Liver (tissue), 9 donors: Measurements from ENCODE around the gene MRPL51. TPM values are rescaled to one million over a fixed set of nuclear protein-coding genes. Genes with fewer than 3 reads are reported as not detected.

Experiments
- DNase-seq: peaks from one replicate; pipeline ENCODE4 v3.0.0-alpha.2; 2017; ENCODE audit warnings: low spot score
- H3K27ac ChIP-seq, 2 donors: one replicate each; pipeline ENCODE4 v1.7.0; 2013; ENCODE audit warnings: inconsistent platforms in 2 of 2, low read length in 2 of 2, control low read depth in 1 of 2, low read depth in 1 of 2, mild to moderate bottlenecking in 1 of 2
- H3K27me3 ChIP-seq, 4 donors: one replicate each; pipeline versions ENCODE4 v1.6.1 to v1.7.0; 2013; ENCODE audit warnings: low read length in 3 of 4, inconsistent platforms in 1 of 4, mild to moderate bottlenecking in 1 of 4, moderate library complexity in 1 of 4; ENCODE audit not compliant: control insufficient read depth in 4 of 4, insufficient read depth in 4 of 4
- H3K36me3 ChIP-seq, 4 donors: one replicate each; pipeline versions ENCODE4 v1.6.1 to v1.7.0; 2013; ENCODE audit warnings: low read length in 3 of 4, mild to moderate bottlenecking in 3 of 4, low read depth in 1 of 4, moderate library complexity in 1 of 4; ENCODE audit not compliant: control insufficient read depth in 4 of 4, insufficient read depth in 3 of 4
- H3K4me1 ChIP-seq, 4 donors: one replicate each; pipeline versions ENCODE4 v1.6.1 to v1.7.0; 2013; ENCODE audit warnings: low read length in 3 of 4, mild to moderate bottlenecking in 3 of 4, moderate library complexity in 1 of 4; ENCODE audit not compliant: control insufficient read depth in 4 of 4, insufficient read depth in 4 of 4
- H3K4me3 ChIP-seq, 3 donors: one replicate each; pipeline versions ENCODE4 v1.6.1 to v1.7.0; 2013; ENCODE audit warnings: low read length in 3 of 3, control low read depth in 1 of 3, low read depth in 1 of 3, mild to moderate bottlenecking in 1 of 3
- H3K9ac ChIP-seq, 2 donors: one replicate each; pipeline ENCODE4 v1.7.0; 2013; ENCODE audit warnings: low read length in 2 of 2, mild to moderate bottlenecking in 2 of 2, moderate library complexity in 2 of 2, control low read depth in 1 of 2, low read depth in 1 of 2
- H3K9me3 ChIP-seq, 4 donors: one replicate each; pipeline versions ENCODE4 v1.6.1 to v1.7.0; 2013; ENCODE audit warnings: low read length in 3 of 4; ENCODE audit not compliant: control insufficient read depth in 4 of 4
- EGR1 ChIP-seq, 2 donors: IDR thresholded peaks; 2 replicates each; pipeline ENCODE4 v1.6.1; 2016 to 2018; ENCODE audit warnings: antibody characterized with exemption in 2 of 2, low read depth in 2 of 2
- FOXA1 ChIP-seq: IDR thresholded peaks from 2 replicates; pipeline ENCODE4 v1.6.1; 2016; ENCODE audit warnings: antibody characterized with exemption
- FOXA2 ChIP-seq: IDR thresholded peaks from 2 replicates; pipeline ENCODE4 v1.6.1; 2016; ENCODE audit warnings: antibody characterized with exemption
- GABPA ChIP-seq, 2 donors: IDR thresholded peaks in 1 of 2; conservative IDR thresholded peaks in 1 of 2; 2 replicates each; pipeline ENCODE4 v1.6.1; 2016; ENCODE audit warnings: antibody characterized with exemption in 2 of 2, mild to moderate bottlenecking in 1 of 2, moderate library complexity in 1 of 2
- HNF4A ChIP-seq, 2 donors: conservative IDR thresholded peaks; 2 replicates each; pipeline ENCODE4 v1.6.1; 2016; ENCODE audit warnings: antibody characterized with exemption in 2 of 2, mild to moderate bottlenecking in 2 of 2
- HNF4G ChIP-seq: IDR thresholded peaks from 2 replicates; pipeline ENCODE4 v1.6.1; 2016; ENCODE audit warnings: antibody characterized with exemption
- JUND ChIP-seq, 2 donors: IDR thresholded peaks; 2 replicates each; pipeline ENCODE4 v1.6.1; 2016; ENCODE audit warnings: antibody characterized with exemption in 2 of 2
- MAX ChIP-seq: IDR thresholded peaks from 2 replicates; pipeline ENCODE4 v1.6.1; 2016; ENCODE audit warnings: antibody characterized with exemption
- NR2F2 ChIP-seq: IDR thresholded peaks from 2 replicates; pipeline ENCODE4 v1.6.1; 2016; ENCODE audit warnings: antibody characterized with exemption
- RAD21 ChIP-seq, 2 donors: IDR thresholded peaks; 2 replicates each; pipeline ENCODE4 v1.6.1; 2016; ENCODE audit warnings: antibody characterized with exemption in 2 of 2, mild to moderate bottlenecking in 2 of 2
- RXRA ChIP-seq, 2 donors: IDR thresholded peaks; 2 replicates each; pipeline ENCODE4 v1.6.1; 2017 to 2018; ENCODE audit warnings: antibody characterized with exemption in 2 of 2, mild to moderate bottlenecking in 1 of 2
- SP1 ChIP-seq: IDR thresholded peaks from 2 replicates; pipeline ENCODE4 v1.6.1; 2018; ENCODE audit warnings: antibody characterized with exemption, mild to moderate bottlenecking
- TAF1 ChIP-seq: conservative IDR thresholded peaks from 2 replicates; pipeline ENCODE4 v1.6.1; 2016; ENCODE audit warnings: antibody characterized with exemption, mild to moderate bottlenecking
- YY1 ChIP-seq: IDR thresholded peaks from 2 replicates; pipeline ENCODE4 v1.6.1; 2016; ENCODE audit warnings: antibody characterized with exemption, mild to moderate bottlenecking
- ZBTB33 ChIP-seq: IDR thresholded peaks from 2 replicates; pipeline ENCODE4 v1.6.1; 2016; ENCODE audit warnings: antibody characterized with exemption
- WGBS: extraction: QIAGEN DNeasy Blood & Tissue Kit; methylation state at CpG from one replicate; pipeline ENCODE4 v1.1.7; 2013; 5-methylcytosine and 5-hydroxymethylcytosine counted together
- polyA plus RNA-seq, 2 donors: library from polyadenylated mRNA; stranded (reverse) in 1 of 2; unstranded in 1 of 2; fragments of 200-250 nt in 1 of 2; fragments of >200 nt in 1 of 2; fragmentation: Nextera tagmentation in 1 of 2; extraction: Ambion mirVana in 1 of 2; gene quantifications; one replicate each; pipeline versions ENCODE4 v1.2.1 to v1.2.3, GENCODE V29; 2013 to 2015
- total RNA-seq, 2 donors: library from RNA; depleted of rRNA; stranded (reverse); fragments of >200 nt; gene quantifications; one replicate each; pipeline ENCODE4 v1.2.3, GENCODE V29; 2014
- TF ChIP-seq, protein P1 (sequence below): IDR thresholded peaks from 2 replicates; pipeline ENCODE4 v1.6.1; 2016; ENCODE audit warnings: antibody characterized with exemption, mild to moderate bottlenecking
- TF ChIP-seq, protein P2 (sequence below): fragments of 150-350 bp; IDR thresholded peaks from 2 replicates; pipeline ENCODE4 v1.5.1; 2017; ENCODE audit warnings: improper control_type of control experiment, low read depth, low read length; ENCODE audit not compliant: missing input control
- donor health status: healthy.
- donor health status: healthy.
- donor health status: healthy.
- donor health status: healthy.
- donor health status: healthy.

Gene MRPL51
- total and polyA plus RNA-seq, 4 donors: 37.6 to 163 (median 48.0) TPM

DNA sequence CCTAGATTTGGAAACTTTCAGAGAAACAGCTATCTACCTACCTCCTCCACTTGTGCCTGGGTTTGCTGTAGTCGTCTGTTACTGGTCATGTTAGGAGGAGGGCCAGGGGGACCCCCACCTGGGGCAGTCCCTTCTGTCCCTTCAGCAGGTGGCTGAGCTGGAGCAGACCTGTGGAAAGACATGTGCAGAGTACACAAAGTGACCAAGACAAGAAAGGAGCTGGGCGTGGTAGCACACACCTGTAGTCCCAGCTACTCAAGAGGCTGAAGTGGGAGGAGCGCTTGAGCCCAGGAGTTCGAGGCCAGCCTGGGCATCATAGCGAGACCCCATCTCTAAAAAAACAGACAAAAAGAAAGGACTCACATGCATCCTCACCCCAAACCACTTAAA is 26.9 kb downstream of the MRPL51 start:
- H3K36me3 ChIP-seq: peaks cover 4 to 39% (median 32%) of the 10 kb centered on the region in 4 donors
- no peak for TF ChIP-seq FOXA2
- TF ChIP-seq ZBTB33: no peak
- no peak for TF ChIP-seq EGR1 (IDR thresholded peaks at IDR 0.05; ENCODE audit: low read depth in 2 of 2)
- TF ChIP-seq RAD21 (IDR thresholded peaks at IDR 0.05): no peak
- no peak for TF ChIP-seq HNF4A (conservative IDR thresholded peaks at IDR 0.05)
- TF ChIP-seq SP1: no peak
- no peak for TF ChIP-seq TAF1
- no peak for TF ChIP-seq RXRA (IDR thresholded peaks at IDR 0.05)
- TF ChIP-seq GABPA (IDR thresholded peaks at IDR 0.05 in 1 of 2, conservative IDR thresholded peaks at IDR 0.05 in 1 of 2): no peak
- no peak for TF ChIP-seq MAX
- no peak for TF ChIP-seq HNF4G
- no peak for TF ChIP-seq FOXA1
- TF ChIP-seq, protein P1, sequence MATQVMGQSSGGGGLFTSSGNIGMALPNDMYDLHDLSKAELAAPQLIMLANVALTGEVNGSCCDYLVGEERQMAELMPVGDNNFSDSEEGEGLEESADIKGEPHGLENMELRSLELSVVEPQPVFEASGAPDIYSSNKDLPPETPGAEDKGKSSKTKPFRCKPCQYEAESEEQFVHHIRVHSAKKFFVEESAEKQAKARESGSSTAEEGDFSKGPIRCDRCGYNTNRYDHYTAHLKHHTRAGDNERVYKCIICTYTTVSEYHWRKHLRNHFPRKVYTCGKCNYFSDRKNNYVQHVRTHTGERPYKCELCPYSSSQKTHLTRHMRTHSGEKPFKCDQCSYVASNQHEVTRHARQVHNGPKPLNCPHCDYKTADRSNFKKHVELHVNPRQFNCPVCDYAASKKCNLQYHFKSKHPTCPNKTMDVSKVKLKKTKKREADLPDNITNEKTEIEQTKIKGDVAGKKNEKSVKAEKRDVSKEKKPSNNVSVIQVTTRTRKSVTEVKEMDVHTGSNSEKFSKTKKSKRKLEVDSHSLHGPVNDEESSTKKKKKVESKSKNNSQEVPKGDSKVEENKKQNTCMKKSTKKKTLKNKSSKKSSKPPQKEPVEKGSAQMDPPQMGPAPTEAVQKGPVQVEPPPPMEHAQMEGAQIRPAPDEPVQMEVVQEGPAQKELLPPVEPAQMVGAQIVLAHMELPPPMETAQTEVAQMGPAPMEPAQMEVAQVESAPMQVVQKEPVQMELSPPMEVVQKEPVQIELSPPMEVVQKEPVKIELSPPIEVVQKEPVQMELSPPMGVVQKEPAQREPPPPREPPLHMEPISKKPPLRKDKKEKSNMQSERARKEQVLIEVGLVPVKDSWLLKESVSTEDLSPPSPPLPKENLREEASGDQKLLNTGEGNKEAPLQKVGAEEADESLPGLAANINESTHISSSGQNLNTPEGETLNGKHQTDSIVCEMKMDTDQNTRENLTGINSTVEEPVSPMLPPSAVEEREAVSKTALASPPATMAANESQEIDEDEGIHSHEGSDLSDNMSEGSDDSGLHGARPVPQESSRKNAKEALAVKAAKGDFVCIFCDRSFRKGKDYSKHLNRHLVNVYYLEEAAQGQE: no peak
- TF ChIP-seq YY1: no peak
- TF ChIP-seq JUND (IDR thresholded peaks at IDR 0.05): no peak
- TF ChIP-seq NR2F2: no peak
- TF ChIP-seq, protein P2, sequence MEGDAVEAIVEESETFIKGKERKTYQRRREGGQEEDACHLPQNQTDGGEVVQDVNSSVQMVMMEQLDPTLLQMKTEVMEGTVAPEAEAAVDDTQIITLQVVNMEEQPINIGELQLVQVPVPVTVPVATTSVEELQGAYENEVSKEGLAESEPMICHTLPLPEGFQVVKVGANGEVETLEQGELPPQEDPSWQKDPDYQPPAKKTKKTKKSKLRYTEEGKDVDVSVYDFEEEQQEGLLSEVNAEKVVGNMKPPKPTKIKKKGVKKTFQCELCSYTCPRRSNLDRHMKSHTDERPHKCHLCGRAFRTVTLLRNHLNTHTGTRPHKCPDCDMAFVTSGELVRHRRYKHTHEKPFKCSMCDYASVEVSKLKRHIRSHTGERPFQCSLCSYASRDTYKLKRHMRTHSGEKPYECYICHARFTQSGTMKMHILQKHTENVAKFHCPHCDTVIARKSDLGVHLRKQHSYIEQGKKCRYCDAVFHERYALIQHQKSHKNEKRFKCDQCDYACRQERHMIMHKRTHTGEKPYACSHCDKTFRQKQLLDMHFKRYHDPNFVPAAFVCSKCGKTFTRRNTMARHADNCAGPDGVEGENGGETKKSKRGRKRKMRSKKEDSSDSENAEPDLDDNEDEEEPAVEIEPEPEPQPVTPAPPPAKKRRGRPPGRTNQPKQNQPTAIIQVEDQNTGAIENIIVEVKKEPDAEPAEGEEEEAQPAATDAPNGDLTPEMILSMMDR: no peak
- WGBS: 93% methylated on average over 5 of the region's 5 CpGs

More for the DNA sequence above, 26.9 kb downstream of the MRPL51 start:
- Histone ChIP-seq H3K27ac (no peak overlapping the region), H3K9ac (no peak overlapping the region), H3K9me3 (no peaks in the 10 kb centered on the region), H3K4me1 (peaks cover 10 to 28% (median 19%) of the 10 kb centered on the region in 4 donors), H3K27me3 (no peaks in the 10 kb centered on the region), H3K4me3 (no peak overlapping the region)
- DNase-seq: no peak
